HG03066 (cell line): ENCODE results near the gene ABCA8.
"Not testable (repeated sequence)": the region's sequence is repeated elsewhere in the genome, so short reads cannot be mapped to it uniquely, and the experiment has no call there.

Experiments
- ATAC-seq: cut with Tn5 transposase; IDR thresholded peaks from one replicate; pipeline ENCODE4 v1.9.1; 2021; ENCODE audit warnings: low read depth; ENCODE audit not compliant: unreplicated experiment

Gene ABCA8

DNA sequence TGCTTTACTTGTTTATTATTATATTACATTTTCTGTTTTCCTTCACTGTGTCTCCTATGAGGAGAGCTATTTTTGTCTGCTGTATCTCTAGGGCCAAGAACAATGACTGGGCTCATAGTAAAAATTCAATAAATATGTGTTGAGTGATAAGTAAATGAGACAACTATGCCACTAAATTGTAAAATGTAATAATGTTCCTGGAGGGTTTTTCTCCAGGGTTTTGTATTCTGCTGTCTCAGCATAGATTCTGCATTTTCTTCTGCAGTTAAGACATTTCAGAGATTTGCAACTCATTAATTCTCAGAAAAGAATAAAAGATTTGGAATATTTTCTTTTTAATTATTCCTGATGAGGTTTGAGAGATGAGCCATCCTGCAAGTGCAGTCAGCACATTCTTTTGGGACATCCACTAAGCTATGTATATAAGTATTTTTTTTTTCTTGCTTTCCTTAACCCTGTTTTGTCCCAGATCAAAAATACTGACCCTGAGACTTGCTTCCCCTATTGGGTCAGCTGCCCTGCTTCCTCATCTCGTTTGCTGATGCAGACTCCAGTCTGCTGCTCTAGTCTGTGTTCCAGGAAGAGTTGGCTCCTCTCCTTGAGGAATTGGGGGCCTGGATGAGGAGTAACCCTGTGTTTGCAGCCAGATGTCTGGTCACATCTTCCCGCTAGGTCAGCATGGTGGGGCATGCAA lies 122.9 kb downstream of the ABCA8 start:
- ATAC-seq: no peak

DNA sequence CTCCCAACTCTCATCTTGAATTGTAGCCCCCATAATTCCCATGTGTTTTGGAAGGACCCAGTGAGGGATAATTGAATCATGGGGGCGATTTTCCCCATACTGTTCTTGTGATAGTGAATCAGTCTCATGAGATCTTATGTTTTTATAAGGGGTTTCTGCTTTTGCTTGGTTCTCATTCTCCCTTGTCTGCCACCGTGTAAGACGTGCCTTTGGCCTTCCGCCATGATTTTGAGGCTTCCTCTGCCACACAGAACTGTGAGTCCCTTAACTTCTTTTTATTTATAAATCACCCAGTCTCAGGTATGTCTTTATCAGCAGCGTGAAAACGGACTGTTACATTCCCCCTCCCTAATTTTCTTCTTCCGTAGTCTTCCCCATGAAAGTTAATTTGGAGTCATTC lies 124.0 kb downstream of the ABCA8 start:
- no peak for ATAC-seq

DNA sequence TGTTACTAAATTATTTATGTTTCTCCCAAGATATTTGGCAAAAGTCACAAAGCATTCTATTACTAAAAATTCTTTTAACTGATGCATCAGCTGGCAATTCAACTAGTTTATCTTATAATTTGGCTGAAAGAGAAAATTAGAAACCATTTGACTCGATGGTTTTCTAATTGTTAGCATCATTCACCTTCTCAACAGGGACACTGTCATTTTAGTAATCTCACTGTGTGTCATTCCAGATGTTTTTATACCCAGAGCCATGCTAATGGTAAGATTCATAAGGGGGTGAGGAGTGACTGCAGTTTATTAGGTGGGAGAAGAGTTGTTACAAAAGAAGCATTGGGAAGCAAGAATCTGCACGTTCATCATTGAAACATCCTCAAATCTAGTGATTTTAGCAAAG lies 124.9 kb downstream of the ABCA8 start:
- no peak for ATAC-seq

DNA sequence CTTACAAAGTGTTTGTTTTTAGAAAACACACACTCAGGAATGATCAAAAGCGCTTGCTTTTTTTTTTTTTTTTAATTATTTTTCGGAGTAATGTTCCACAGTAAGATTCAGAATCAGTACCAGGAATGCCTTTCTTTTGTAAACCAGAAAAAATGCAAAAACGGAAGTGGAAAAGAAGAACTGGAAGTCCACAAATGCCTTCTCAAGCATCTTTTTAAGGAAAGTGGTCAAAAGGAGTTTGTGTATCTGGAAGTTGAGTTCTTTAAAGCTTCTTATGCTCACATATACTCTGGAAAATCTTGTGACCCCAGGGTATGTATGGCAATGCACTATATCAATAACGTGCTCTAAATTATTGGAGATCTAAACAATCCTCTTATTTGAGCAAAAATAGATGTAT lies 126.0 kb downstream of the ABCA8 start:
- no peak for ATAC-seq

DNA sequence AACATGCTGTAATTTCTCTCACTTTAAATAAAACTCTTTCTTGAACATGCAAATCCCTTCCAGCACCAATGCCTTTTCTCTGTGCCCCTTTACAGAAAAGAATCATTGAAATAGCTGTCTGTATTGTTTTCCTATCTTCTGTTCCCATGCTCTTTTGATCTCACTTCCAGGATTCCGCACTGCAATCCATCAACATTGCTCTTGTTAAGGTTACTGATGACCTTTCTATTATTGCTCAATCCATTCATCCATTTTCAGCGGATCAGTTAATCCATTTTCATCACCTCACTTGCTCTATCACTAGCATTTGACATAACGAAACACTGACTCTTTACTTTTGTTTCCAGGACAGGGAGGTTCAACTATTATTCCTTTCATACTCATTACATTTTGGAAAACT lies 130.5 kb downstream of the ABCA8 start:
- ATAC-seq: no peak

DNA sequence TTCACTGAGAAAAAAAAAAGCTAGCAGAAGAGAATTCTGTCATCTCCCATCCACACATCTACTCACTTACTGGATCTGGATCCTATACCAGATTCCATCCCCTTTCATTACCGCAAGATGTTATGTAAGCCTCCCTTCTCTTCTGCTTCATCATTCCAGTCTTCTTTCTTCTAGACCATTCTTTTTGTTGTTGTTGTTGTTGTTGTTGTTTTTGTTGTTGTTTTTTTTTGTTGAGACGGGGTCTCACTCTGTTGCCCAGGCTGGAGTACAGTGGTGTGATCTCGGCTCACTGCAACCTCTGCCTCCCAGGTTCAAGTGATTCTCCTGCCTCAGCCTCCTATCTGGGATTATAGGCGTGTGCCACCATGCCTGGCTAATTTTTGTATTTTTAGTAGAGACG lies 131.0 kb downstream of the ABCA8 start:
- not testable (repeated sequence) for ATAC-seq

DNA sequence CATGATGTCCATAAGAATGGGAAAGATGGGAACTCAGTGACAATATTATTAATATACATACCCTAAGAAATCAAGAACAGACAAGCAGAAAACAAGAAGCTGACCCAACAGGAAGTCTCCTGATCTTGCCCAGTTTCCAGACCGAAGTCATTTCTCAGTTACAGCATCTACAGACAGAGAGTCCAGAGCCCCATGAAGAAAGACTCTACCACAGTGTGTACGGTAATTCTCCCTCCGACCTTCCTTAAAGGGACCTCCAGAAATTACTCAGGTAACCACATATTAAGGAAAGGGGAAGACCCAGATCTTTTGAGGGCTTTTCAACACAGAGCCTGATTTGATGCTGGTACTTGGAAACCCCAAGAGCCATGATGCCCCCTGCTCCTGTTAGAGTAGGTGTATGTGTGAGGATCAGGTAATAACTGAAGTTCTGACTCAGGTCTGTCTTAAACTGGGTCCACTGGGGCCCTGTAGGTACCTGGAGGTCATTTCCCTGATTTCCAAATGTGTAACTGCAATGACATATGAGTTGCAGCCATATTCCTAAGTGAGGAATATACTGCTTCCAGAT lies 132.4 kb downstream of the ABCA8 start:
- no peak for ATAC-seq

DNA sequence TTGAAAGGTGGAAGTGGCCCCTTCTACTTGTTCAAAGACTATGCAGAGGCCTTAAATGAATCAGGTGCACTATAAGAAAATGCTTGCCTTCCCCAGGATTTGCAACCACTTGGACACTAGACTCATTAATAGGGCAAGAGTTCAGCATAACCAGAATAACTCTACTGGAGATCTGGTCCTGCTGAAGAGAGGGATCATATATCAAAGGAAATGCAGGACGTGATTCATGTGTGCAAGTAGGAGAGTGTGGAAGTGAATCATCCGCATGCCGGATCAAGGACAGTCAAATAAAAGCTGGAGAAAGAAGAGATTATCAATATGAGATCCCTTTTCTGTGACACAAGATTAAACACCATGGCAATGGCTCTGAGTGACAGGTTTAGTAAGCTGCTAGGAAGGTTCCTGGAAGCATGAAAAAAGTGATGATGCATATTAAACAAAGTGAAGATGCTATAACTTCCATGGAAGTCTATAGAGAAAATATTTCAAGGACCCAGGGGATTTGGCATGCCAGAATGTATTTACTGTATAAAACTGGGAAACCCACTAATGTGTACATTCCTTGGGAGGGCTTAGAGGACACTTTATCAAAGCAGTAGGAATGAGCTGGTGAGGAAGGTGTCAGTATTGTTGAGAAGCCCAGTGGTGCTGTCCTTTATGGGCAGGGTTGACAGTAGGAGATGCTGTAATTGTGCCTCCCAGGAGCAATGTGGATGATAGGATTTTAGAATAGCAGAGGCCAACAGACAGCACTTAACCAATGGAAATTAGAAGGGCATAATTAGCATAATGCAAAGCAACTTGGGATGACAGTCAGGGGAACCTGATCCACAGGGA lies 133.1 kb downstream of the ABCA8 start:
- ATAC-seq: no peak

DNA sequence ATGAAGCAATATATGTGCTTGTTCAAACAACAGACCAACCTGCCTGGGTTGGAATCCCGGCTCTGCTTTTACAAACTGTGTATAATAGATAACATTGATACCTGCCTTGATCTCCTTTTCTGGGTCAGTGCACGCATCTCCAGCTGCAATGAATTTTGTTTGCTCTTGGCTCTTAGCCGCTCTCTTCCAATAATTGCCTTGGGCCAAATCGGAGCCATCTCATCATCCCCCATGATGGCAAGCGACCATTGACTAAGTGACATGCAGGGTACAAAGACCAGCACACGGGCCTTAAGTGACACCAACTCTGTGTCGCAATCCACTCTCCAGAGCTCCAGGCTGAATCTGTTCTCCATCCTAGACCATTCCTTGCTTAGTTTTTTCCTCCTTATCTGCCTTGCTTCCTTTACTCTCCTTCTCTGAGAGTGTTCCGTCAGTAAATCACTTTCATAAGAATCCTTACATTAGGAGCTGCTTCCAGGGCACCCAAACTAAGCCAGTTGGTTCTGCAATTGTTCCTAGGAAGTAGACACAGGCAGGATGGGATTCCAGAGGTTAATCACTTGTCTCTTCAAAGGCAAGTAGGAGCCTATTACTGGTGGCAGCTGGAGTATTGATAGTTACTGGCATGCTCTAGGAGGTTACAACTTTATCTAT lies 134.2 kb downstream of the ABCA8 start:
- no peak for ATAC-seq

DNA sequence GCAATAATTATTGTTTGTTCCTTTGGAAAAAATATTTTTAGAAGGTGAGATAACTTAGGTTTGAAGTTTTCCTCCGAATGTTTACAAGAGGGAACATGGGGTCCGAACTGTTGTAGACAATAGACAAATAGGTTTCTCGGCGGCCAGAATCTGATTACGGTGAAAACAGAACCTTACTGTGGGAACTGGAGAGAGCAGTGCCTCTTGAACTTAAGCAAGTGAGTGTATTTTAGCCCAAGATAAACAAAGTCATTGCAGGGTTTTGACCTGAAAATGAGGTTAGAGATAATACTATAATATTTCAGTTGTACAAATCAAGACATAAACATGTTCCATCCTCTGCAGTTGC lies 134.7 kb downstream of the ABCA8 start:
- no peak for ATAC-seq

DNA sequence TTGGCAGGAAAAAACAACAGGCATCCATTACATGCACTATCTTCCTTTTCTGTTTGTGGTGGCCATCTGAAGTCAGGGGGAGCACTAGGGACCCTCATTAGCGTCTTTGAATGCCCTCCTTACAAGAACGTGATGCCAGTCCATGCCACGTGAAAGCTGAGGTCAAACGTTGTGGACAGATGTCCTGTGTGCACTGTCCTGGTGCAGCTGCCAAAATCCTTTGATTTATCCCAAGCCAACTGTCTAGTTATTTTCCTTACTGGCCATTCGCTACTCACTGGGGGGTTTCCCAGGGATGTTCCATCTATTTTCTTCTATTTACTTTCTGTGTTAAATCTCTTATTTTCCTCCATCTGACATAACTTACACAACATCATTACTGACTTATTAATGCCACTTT lies 135.7 kb downstream of the ABCA8 start:
- ATAC-seq: no peak
